HepG2 (cell line): Measurements from ENCODE around the gene GUCY1A2. TPM values are rescaled to one million over a fixed set of nuclear protein-coding genes. Genes with fewer than 3 reads are reported as not detected.

ENCODE experiments used
- ATAC-seq: fragments of 200-7000 bp; cut with Tn5 transposase; 3 replicates; pipeline ENCODE4 v1.9.1; 2020; ENCODE audit warnings: mild to moderate bottlenecking, moderate library complexity
- BruUV-seq: library from RNA; stranded (reverse); fragments of 400-500 nt; replicated peaks from 2 replicates; lab custom pipeline; 2021; lab: Mats Ljungman, UMichigan
- CTCF ChIA-PET: fragments of 300-600 bp; formaldehyde crosslinking; extraction: SDS; loops from one replicate; lab custom pipeline; 2021; ENCODE audit warnings: low total read pairs, inconsistent platforms, low intra/inter-chr PET ratio; lab: Yijun Ruan, JAX
- POLR2A ChIA-PET: fragments of 350-600 bp; sonication (Branson Sonifier 250); formaldehyde crosslinking; loops from one replicate; lab custom pipeline; 2020; ENCODE audit warnings: antibody characterized with exemption, inconsistent platforms; lab: Yijun Ruan, JAX
- DNase-seq: peaks from one replicate; pipeline ENCODE4 v3.0.0-alpha.2; 2015; ENCODE audit warnings: low spot score
- FAIRE-seq: peaks from 3 replicates; lab custom pipeline; 2011; peaks lifted over from hg19 to GRCh38; lab: Jason Lieb, UNC
- H2AFZ ChIP-seq: one replicate; pipeline ENCODE4 v1.6.1; 2011; ENCODE audit warnings: low read length, inconsistent platforms
- H3K27ac ChIP-seq: fragments of 300-600 bp; 3 replicates; pipeline ENCODE4 v1.8.0; 2011; ENCODE audit warnings: mixed run types, mild to moderate bottlenecking, mixed read lengths, low read length, inconsistent platforms; ENCODE audit not compliant: insufficient read depth; ENCODE audit errors: extremely low read length
- H3K27me3 ChIP-seq, 2 experiments: fragments of 200-600 bp in 1 of 2; 2 replicates in 1 of 2; 3 replicates in 1 of 2; pipeline versions ENCODE4 v1.6.0 to v1.8.0; 2011; ENCODE audit warnings: low read length in 2 of 2, mild to moderate bottlenecking in 2 of 2, moderate library complexity in 2 of 2, inconsistent platforms in 1 of 2; ENCODE audit not compliant: insufficient read depth in 2 of 2, control insufficient read depth in 1 of 2
- H3K36me3 ChIP-seq, 2 experiments: fragments of 200-600 bp in 1 of 2; replicated peaks in 1 of 2; 2 replicates in 1 of 2; 3 replicates in 1 of 2; pipeline versions ENCODE4 v1.5.1 to v1.8.0; 2011; ENCODE audit warnings: low read length in 2 of 2, inconsistent platforms in 1 of 2; ENCODE audit not compliant: insufficient read depth in 2 of 2, control insufficient read depth in 1 of 2
- H3K4me1 ChIP-seq: 2 replicates; pipeline ENCODE4 v1.5.1; 2012; ENCODE audit warnings: low read length, inconsistent platforms; ENCODE audit not compliant: insufficient read depth
- H3K4me2 ChIP-seq: 2 replicates; pipeline ENCODE4 v1.6.0; 2011; ENCODE audit warnings: low read depth, low read length, inconsistent platforms
- H3K4me3 ChIP-seq, 3 experiments: fragments of 200-600 bp in 1 of 3; sonication (generic), shearing (Covaris generic) in 1 of 3; replicated peaks in 1 of 3; 2 replicates each; pipeline ENCODE4 v1.5.1; 2011 to 2016; ENCODE audit warnings: low read length in 3 of 3, inconsistent platforms in 2 of 3, low read depth in 2 of 3, mild to moderate bottlenecking in 2 of 3, control low read depth in 1 of 3, mixed read lengths in 1 of 3; ENCODE audit not compliant: insufficient read depth in 1 of 3
- H3K79me2 ChIP-seq: one replicate; pipeline ENCODE4 v1.6.1; 2011; ENCODE audit warnings: low read length, inconsistent platforms; ENCODE audit not compliant: insufficient read depth
- H3K9ac ChIP-seq: 2 replicates; pipeline ENCODE4 v1.6.0; 2011; ENCODE audit warnings: mild to moderate bottlenecking, low read depth, low read length, inconsistent platforms; ENCODE audit not compliant: insufficient read depth
- H3K9me3 ChIP-seq: 2 replicates; pipeline ENCODE4 v1.5.1; 2012; ENCODE audit warnings: mild to moderate bottlenecking, low read length
- H4K20me1 ChIP-seq: 2 replicates; pipeline ENCODE4 v1.6.0; 2011; ENCODE audit warnings: inconsistent platforms, mild to moderate bottlenecking, low read length, moderate library complexity; ENCODE audit not compliant: insufficient read depth
- EED ChIP-seq: sonication (generic); formaldehyde crosslinking; IDR thresholded peaks from 2 replicates; pipeline ENCODE4 v1.5.0; 2020; ENCODE audit warnings: mild to moderate bottlenecking, missing genetic modification reagents
- HNRNPL ChIP-seq: fragments of 200-400 bp; formaldehyde crosslinking; IDR thresholded peaks from 2 replicates; pipeline ENCODE4 v1.6.1; 2017; ENCODE audit warnings: mild to moderate bottlenecking, low read depth, low read length
- JARID2 ChIP-seq: sonication (generic); formaldehyde crosslinking; IDR thresholded peaks from 2 replicates; pipeline ENCODE4 v1.8.1; 2023; ENCODE audit warnings: missing genetic modification reagents, inconsistent platforms; ENCODE audit not compliant: insufficient replicate concordance
- KLF12 ChIP-seq: sonication (generic); formaldehyde crosslinking; IDR thresholded peaks from 2 replicates; pipeline ENCODE4 v1.4.0; 2020; ENCODE audit warnings: missing genetic modification reagents, borderline replicate concordance
- NR3C1 ChIP-seq: sonication (generic); formaldehyde crosslinking; IDR thresholded peaks from 2 replicates; pipeline ENCODE4 v1.4.0; 2020; ENCODE audit warnings: missing genetic modification reagents
- REXO4 ChIP-seq: sonication (generic); formaldehyde crosslinking; IDR thresholded peaks from 2 replicates; pipeline ENCODE4 v1.8.0; 2022; ENCODE audit warnings: missing genetic modification reagents, mild to moderate bottlenecking, borderline replicate concordance
- SIN3B ChIP-seq: fragments of 150-350 bp; IDR thresholded peaks from 2 replicates; pipeline ENCODE4 v1.6.1; 2014; ENCODE audit warnings: low read length
- SNAPC2 ChIP-seq: sonication (generic); formaldehyde crosslinking; IDR thresholded peaks from 2 replicates; pipeline ENCODE4 v1.8.1; 2022; ENCODE audit warnings: mild to moderate bottlenecking, missing genetic modification reagents
- SP4 ChIP-seq: sonication (generic); formaldehyde crosslinking; IDR thresholded peaks from 2 replicates; pipeline ENCODE4 v1.8.1; 2023; ENCODE audit warnings: mild to moderate bottlenecking, missing genetic modification reagents
- SPEN ChIP-seq: sonication (generic); formaldehyde crosslinking; IDR thresholded peaks from 2 replicates; pipeline ENCODE4 v1.5.1; 2020; ENCODE audit warnings: low read depth, mild to moderate bottlenecking, missing genetic modification reagents
- ZBED4 ChIP-seq: sonication (generic); formaldehyde crosslinking; IDR thresholded peaks from 2 replicates; pipeline ENCODE4 v1.4.0; 2020; ENCODE audit warnings: missing genetic modification reagents, borderline replicate concordance
- ZBTB38 ChIP-seq: sonication (generic); formaldehyde crosslinking; IDR thresholded peaks from 2 replicates; pipeline ENCODE4 v1.5.1; 2020; ENCODE audit warnings: mild to moderate bottlenecking, missing genetic modification reagents
- ZBTB42 ChIP-seq: sonication (generic); formaldehyde crosslinking; IDR thresholded peaks from 2 replicates; pipeline ENCODE4 v1.5.0; 2020; ENCODE audit warnings: mild to moderate bottlenecking, missing genetic modification reagents
- ZFY ChIP-seq: sonication (generic); formaldehyde crosslinking; IDR thresholded peaks from 2 replicates; pipeline ENCODE4 v1.4.0; 2020; ENCODE audit warnings: missing genetic modification reagents
- ZMAT3 ChIP-seq: sonication (generic); formaldehyde crosslinking; conservative IDR thresholded peaks from 2 replicates; pipeline ENCODE4 v1.7.0; 2021; ENCODE audit warnings: missing genetic modification reagents
- ZNF616 ChIP-seq: sonication (generic); formaldehyde crosslinking; IDR thresholded peaks from 2 replicates; pipeline ENCODE4 v1.5.0; 2020; ENCODE audit warnings: low read depth, mild to moderate bottlenecking, missing genetic modification reagents
- ZNF777 ChIP-seq: sonication (generic); formaldehyde crosslinking; IDR thresholded peaks from 2 replicates; pipeline ENCODE4 v1.4.0; 2020; ENCODE audit warnings: missing genetic modification reagents
- ZNF780A ChIP-seq: sonication (generic); formaldehyde crosslinking; IDR thresholded peaks from 2 replicates; pipeline ENCODE4 v1.8.0; 2022; ENCODE audit warnings: mild to moderate bottlenecking, missing genetic modification reagents, moderate library complexity
- WGBS: methylation state at CpG from one replicate; pipeline ENCODE4 v1.1.6; 2017; ENCODE audit warnings: low lambda C conversion rate; 5-methylcytosine and 5-hydroxymethylcytosine counted together
- in situ Hi-C: cut with HindIII; loops from 2 replicates; pipeline ENCODE4 v1.10.0; 2017; ENCODE audit warnings: low pct_unique_long_range_greater_than_20kb; ENCODE audit not compliant: extremely low pct_ligation_motif_present
- intact Hi-C: fragments of 100-400 bp; cut with micrococcal nuclease; formaldehyde crosslinking; loops from one replicate; pipeline ENCODE4 v1.10.0; 2022; ENCODE audit not compliant: unreplicated experiment
- polyA plus RNA-seq, 8 experiments: library from polyadenylated mRNA; depleted of rRNA in 3 of 8; stranded (reverse) in 7 of 8; unstranded in 1 of 8; fragments of >200 nt; fragmentation: Illumina TruSeq in 4 of 8; extraction: Trizol in 4 of 8; gene quantifications; 2 replicates each; pipeline versions ENCODE4 v1.2.1 to v1.2.3, GENCODE V29; 2011 to 2016; ENCODE audit warnings: low read depth in 4 of 8, missing spikeins in 1 of 8, mixed read lengths in 1 of 8; ENCODE audit not compliant: insufficient read depth in 1 of 8
- total RNA-seq, 5 experiments: library from RNA; depleted of rRNA; stranded (reverse); fragments of >200 nt; fragmentation: Illumina TruSeq; extraction: Trizol; gene quantifications; 2 replicates each; pipeline ENCODE4 v1.2.3, GENCODE V29; 2016; ENCODE audit warnings: low read depth in 1 of 5

The GUCY1A2 gene
- total and polyA plus RNA-seq, 2 of the 13 experiments (the other 11 are each of a cell fraction or from before 2014, with no cell fraction given): 0.01 to 0.07 TPM

- H2AFZ ChIP-seq: no peak overlapping the region
- intact Hi-C loops (no loop called here), in situ Hi-C loops (no loop called here)
- DNase-seq (no peak), FAIRE-seq (no peak), ATAC-seq (no peak)
- H3K27me3 ChIP-seq: no peaks in the 10 kb centered on the region
- ChIA-PET POLR2A (no interaction called here), CTCF (no interaction called here)
- no peaks in the 10 kb centered on the region for H3K79me2 ChIP-seq
- 41% methylated on average over 4 of the region's 5 CpGs for WGBS
- no peak overlapping the region for H3K4me3 ChIP-seq
- H3K36me3 ChIP-seq: no peaks in the 10 kb centered on the region
- H4K20me1 ChIP-seq: no peaks in the 10 kb centered on the region
- no peak overlapping the region for H3K4me2 ChIP-seq
- H3K9me3 ChIP-seq: no peaks in the 10 kb centered on the region
- H3K27ac ChIP-seq: no peak overlapping the region
- H3K9ac ChIP-seq: no peak overlapping the region
- BruUV-seq: no TSS peak
- H3K4me1 ChIP-seq: no peaks in the 10 kb centered on the region
- TF ChIP-seq ZNF777 (no peak), REXO4 (CRISPR knock-in tag) (no peak), ZBTB38 (CRISPR knock-in tag) (no peak), EED (CRISPR knock-in tag) (no peak), SP4 (no peak), ZBED4 (no peak), NR3C1 (CRISPR knock-in tag) (no peak), SIN3B (no peak), SNAPC2 (no peak), HNRNPL (no peak), KLF12 (no peak), ZNF616 (CRISPR knock-in tag) (no peak), SPEN (CRISPR knock-in tag) (no peak), ZBTB42 (CRISPR knock-in tag) (no peak), ZFY (CRISPR knock-in tag) (no peak), ZMAT3 (CRISPR knock-in tag) (no peak), JARID2 (CRISPR knock-in tag) (no peak), ZNF780A (no peak)
- TF ChIP-seq, all 625 proteins: peak for 0
These were observed 61.2 kb downstream of the GUCY1A2 start for GRCh38 chr11:106957030-106957482.
